PFSK-1 (cell line): ENCODE data around the gene LRRC28.

Source experiments
- FOXP2 ChIP-seq: optimal IDR thresholded peaks from 2 replicates; pipeline ENCODE3; 2011; ENCODE audit warnings: borderline replicate concordance, control low read depth, inconsistent platforms; ENCODE audit not compliant: insufficient read depth; ENCODE audit errors: extremely low read length, extremely low read depth
- POLR2AphosphoS5 ChIP-seq: IDR thresholded peaks from 2 replicates; pipeline ENCODE4 v1.6.1; 2012; ENCODE audit warnings: low read depth, mild to moderate bottlenecking, control low read depth, low read length, moderate library complexity
- SIN3A ChIP-seq: IDR thresholded peaks from 2 replicates; pipeline ENCODE4 v1.6.1; 2012; ENCODE audit warnings: mild to moderate bottlenecking, low read length, moderate library complexity, borderline replicate concordance; ENCODE audit not compliant: insufficient read depth
- TAF1 ChIP-seq: IDR thresholded peaks from 2 replicates; pipeline ENCODE4 v1.6.1; 2012; ENCODE audit warnings: low read length, control low read depth, borderline replicate concordance; ENCODE audit not compliant: insufficient read depth
- TF ChIP-seq, protein P1 (sequence below), 2 experiments: IDR thresholded peaks; 2 replicates each; pipeline versions ENCODE4 v1.6.1 to v1.8.0; 2011 to 2012; ENCODE audit warnings: low read depth in 2 of 2, low read length in 2 of 2, control low read depth in 1 of 2, inconsistent platforms in 1 of 2, mild to moderate bottlenecking in 1 of 2, moderate library complexity in 1 of 2; ENCODE audit not compliant: insufficient read depth in 1 of 2

LRRC28 gene

DNA sequence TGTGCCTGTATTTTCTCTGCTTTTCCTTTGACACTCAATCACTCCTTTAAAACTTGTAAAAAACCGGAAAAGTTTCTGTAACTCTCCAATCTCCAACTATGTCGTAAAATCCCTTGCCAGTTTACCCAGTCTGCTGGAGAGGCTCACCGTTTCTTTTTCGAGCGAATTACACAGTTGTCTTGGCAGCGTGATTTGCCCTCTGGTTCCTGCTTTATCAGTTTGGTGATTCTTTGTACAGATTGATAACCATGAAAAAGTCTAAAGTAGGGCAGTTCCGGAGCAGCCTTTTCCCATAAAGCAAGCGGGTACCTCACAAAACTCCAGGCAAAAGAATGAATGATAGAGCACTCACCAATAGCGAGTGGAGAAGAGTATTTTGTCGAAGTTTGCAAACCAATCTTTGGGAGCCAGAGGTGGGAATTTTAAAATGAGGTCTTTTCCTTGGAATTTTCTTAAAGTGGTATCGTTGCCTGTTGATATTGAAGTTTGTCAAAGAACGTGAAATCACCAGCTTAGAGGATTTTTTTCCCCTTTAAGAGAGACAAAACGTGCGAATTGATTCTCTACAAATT is 1.9 kb upstream of the LRRC28 start, which contains the start of gene TTC23:
Gene TTC23, minus strand, starts transcription at position 312 of the 572 bp plus-strand sequence. CDS start 20,869 bp downstream, outside the sequence.
- TF ChIP-seq TAF1 (peak; percentile 25; the same call in 1 of the 2 replicates), SIN3A (no peak), POLR2AphosphoS5 (peak; percentile 55)

DNA sequence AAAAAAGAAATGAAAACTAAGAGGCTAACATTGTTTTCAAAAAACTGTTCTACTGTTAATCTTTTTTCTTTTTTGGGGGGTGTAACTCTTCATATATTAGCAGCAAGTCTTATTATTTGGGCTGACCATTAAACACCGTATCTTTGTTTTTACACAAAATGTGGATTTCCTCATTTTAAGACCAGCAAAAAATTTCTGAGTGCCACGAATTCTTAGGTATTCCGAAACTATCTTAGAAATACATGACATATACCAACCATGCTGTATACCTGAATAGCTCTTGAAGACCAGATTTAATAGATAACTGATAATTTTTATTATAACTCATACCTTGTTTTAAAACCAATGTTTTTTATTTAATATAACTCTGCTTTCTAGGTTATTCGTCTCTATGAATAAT is 1.3 kb upstream of the LRRC28 start:
- no peak for TF ChIP-seq FOXP2
- no peak for TF ChIP-seq SIN3A
- TF ChIP-seq, protein P1, sequence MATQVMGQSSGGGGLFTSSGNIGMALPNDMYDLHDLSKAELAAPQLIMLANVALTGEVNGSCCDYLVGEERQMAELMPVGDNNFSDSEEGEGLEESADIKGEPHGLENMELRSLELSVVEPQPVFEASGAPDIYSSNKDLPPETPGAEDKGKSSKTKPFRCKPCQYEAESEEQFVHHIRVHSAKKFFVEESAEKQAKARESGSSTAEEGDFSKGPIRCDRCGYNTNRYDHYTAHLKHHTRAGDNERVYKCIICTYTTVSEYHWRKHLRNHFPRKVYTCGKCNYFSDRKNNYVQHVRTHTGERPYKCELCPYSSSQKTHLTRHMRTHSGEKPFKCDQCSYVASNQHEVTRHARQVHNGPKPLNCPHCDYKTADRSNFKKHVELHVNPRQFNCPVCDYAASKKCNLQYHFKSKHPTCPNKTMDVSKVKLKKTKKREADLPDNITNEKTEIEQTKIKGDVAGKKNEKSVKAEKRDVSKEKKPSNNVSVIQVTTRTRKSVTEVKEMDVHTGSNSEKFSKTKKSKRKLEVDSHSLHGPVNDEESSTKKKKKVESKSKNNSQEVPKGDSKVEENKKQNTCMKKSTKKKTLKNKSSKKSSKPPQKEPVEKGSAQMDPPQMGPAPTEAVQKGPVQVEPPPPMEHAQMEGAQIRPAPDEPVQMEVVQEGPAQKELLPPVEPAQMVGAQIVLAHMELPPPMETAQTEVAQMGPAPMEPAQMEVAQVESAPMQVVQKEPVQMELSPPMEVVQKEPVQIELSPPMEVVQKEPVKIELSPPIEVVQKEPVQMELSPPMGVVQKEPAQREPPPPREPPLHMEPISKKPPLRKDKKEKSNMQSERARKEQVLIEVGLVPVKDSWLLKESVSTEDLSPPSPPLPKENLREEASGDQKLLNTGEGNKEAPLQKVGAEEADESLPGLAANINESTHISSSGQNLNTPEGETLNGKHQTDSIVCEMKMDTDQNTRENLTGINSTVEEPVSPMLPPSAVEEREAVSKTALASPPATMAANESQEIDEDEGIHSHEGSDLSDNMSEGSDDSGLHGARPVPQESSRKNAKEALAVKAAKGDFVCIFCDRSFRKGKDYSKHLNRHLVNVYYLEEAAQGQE (IDR thresholded peaks at IDR 0.05; ENCODE audit: insufficient read depth in 1 of 2, low read depth in 2 of 2, low read length in 2 of 2), result no peak
- no peak for TF ChIP-seq TAF1

DNA sequence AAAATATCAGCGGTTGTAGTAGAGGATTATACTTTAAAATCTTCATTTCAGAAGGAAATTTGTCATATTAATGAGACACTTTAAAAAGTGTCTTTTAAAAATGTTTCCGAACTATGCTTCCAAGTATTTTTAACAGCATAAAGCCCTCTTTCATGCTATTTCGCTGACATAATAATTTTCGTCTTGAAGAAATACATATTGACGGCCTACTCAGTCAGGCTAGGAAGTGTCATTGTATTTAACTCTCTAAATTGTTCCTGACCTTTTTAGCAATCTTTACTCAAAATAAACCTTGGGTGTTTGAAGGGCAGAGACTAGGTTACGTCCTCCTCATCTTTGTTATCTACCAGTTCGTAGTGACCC is 806 bp upstream of the LRRC28 start:
- TF ChIP-seq, protein P1 (IDR thresholded peaks at IDR 0.05; ENCODE audit: insufficient read depth in 1 of 2, low read depth in 2 of 2, low read length in 2 of 2), result no peak
- TF ChIP-seq TAF1 (no peak), POLR2AphosphoS5 (no peak), SIN3A (no peak), FOXP2 (no peak)

DNA sequence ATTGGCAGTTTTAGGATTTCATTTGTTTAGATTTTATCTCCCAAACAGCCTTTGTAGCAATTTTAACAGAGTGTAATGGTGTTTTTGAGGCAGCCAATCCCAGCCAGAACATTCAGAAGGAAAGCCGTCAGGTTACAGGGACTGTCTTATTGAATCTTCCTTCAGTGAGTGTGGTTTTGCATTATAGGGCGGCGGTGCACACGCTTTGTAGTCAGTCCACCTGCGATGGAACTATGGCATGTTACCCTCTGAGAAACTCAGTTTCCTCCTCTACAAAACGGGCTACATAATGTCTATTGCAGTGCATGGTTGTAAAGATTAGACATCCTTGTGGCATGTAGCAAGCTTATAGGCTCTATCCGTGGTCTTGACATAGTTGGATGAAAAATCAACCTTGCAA is 1.0 kb downstream of the LRRC28 start:
- TF ChIP-seq SIN3A (no peak), FOXP2 (no peak), POLR2AphosphoS5 (no peak), TAF1 (no peak)
- TF ChIP-seq, protein P1 (IDR thresholded peaks at IDR 0.05; ENCODE audit: insufficient read depth in 1 of 2, low read depth in 2 of 2, low read length in 2 of 2), result no peak

DNA sequence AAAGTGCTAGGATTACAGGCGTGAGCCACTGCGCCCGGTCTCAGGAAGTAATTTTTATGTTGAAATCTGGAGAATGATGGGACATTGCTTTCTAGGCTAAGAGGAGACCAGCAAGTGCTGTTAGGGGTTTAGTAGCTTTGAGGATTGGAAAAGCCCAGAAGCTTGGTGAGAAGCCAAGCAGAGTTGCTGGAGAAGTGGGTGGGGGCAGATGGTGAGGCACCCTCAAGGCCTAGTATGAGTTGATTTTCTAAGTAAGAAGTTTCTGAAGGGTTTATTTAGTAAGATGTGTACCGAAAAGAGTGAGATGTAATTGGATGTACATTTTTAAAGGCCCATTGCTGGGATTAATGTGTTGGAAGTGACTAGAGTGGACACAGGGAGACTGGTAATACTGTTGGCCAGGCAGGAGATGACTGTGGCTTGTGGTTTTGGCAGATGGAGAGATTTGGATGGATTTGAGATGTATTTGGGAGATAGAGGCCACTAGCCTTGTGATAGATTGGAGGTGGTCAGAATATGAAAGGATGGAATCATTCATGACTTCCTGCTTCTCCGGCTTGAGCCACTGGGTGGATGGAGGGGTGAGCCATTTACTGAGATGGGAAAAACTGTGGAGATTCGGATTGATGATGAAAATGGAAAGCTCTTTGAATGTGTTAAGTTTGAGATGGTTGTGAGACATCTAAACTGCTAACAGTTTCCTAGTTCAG is 2.3 kb downstream of the LRRC28 start:
- TF ChIP-seq, protein P1 (IDR thresholded peaks at IDR 0.05; ENCODE audit: insufficient read depth in 1 of 2, low read depth in 2 of 2, low read length in 2 of 2), result no peak
- no peak for TF ChIP-seq FOXP2
- TF ChIP-seq TAF1, result no peak
- TF ChIP-seq SIN3A, result no peak
- no peak for TF ChIP-seq POLR2AphosphoS5
